Inflammatory macrophage treated with lipopolysaccharide for 1 hour (primary cell): ENCODE results near the gene PLXNB3.
A peak's percentile ranks its signal among the peaks of the same experiment; 100 is the strongest.

Experiments
- DNase-seq, 2 donors: peaks; one replicate each; pipeline ENCODE4 v3.0.0-alpha.2; 2020 to 2022

The PLXNB3 gene

DNA sequence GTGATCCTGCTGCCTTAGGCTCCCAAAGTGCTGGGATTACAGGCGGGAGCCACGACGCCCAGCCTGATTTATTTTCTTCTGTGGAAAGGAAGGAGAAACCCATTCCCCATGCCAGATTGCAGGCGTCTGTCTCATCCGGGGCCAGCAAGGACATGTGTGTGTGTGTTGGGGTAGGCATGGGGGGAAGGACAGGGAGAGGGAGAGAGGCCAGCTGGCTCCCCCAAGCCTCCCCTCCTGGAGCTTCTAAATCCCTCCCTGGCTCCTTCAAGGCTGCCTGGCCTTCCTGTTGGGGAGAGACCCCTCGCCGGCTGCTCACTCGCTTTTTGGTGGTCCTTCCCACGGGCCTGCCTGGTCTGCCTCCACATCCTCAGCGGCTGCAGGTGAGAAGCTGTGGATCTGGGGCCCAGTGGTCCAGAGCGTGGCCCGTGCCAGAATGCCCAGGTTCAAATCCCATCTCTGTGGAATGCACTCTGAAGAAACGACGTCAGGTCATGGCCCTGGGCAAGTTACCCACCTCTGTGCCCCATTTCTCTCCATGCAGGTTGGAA, 1.3 kb upstream of the PLXNB3 start:
- no peak for DNase-seq

DNA sequence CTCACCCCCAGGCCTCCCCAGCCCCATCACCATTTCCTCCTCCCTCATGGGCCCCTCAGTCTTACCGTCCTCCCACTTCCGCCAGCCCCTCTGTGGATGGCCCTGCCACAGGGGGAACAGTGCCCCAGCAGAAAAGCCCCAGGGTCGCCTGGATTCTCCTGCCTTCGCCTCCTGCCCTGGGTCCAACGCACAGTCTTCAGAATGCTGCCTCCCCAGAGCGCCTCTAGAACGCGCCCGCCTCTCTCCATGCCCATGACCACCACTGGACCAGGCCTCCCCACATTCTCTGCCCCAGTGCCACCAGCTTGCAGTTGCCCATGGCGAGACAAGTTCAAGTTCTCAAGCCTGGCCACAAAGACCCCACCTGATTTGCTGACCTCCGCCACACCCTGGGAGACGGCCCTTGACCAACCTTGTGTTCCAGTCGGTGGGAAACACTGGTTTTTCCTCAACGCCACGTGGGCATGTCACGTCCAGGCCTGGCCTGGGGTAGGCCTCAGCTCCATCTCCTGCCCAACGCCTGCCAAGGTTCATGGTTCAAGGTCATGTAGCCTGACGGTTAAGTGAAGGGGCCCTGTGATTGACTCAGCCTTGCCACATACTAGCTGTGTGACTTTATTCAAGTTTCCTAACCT, 634 bp upstream of the PLXNB3 start:
- no peak for DNase-seq

DNA sequence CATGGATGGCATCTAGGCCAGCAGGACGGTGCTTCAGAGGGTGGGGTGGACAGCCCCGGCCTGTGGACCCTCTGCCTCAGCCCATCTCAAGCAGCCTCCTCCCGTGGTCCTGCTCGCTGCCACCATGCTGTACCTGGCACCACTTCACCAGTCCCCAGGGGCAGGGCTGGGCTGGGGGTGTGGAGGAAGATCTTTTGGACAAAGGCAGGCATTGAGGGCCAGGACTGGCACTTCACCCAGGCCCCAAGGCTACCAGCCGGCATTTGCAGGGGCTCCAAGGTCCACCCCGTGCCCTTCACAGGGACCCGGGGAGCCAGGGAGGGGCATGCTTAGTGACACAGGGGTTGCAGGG, 713 bp downstream of the PLXNB3 start:
- no peak for DNase-seq

DNA sequence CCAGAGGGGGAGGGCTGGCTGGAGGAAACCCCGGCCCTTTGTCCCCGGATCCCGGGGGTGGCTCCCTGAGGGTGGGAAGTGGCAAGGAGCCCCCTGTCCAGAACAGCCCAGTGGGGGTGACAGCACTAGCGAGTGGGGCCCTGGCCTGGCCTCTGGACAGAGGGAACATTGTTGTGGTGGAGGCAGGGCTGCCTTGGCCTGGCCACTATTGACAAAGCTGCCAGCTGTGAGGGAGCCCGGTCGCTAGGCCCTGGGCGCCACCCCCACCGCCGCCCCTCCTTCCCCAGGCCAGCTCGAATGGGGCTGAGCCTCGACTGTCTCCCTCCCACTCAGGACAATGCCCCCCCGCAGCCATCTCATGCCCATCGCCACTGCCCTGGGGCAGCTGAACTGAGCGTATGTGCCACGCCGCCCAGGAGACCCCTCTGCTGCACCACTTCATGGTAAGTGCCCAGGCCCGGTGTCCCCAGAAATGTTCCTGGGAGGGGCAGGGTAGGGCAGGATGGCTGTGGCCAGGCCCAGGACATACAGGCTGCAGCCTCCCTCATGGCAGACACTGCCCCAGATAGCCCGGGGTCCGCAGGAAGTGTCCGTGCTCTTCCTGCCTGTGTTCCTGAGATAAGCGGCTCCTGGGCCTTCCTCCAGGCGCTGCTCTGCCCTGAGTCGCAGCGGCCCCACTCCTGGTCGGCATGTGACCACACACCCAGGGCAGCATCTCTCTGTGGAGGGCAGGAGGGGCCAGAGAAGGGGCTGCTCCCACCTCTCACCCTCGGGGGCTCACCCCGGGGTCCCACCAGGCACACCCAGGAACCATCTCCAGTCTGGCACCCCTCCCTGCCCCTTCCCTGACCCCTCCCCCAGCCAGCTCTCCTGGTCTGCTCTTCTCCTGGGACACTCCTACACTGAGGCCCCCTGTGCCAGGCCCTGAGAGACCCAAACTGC, 1.4 kb downstream of the PLXNB3 start:
- DNase-seq, result no peak

DNA sequence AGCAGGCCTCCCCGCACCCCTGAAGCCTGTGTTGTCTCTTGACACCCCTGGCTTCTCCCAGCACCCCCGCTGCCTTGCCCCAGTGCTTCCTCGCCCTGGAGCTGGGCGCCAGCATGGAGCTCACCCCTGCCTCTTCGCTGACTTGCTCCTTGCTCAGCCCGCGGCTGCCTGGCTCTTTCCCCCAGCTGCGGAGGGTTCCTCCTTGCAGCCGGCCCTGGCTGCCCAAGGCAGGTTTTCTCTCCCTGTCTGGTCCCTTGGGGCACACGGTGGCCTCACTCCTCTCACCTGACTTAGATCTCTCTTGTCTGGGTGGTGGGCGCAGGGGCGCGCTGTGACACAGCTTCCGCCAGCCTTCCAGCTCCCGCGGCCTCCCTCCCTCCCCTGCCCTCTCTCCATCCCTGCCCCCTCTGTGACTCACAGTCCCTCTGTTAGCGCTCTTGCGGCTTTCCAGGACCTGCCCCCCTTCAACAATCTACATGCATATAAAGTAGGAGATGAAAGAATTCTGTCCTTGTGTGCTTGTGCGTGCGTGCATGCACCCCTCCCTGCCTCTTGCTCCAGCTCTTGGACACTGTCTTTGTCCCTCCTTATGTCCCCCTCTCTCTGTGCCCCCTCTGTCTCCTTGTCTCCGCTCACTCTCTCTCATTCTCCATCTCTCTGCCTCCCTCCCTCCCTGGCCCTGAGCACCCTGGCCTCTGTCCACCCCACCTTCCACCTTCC, 2.2 kb downstream of the PLXNB3 start:
- peak in 1 of 2 donors; percentile 14 for DNase-seq

DNA sequence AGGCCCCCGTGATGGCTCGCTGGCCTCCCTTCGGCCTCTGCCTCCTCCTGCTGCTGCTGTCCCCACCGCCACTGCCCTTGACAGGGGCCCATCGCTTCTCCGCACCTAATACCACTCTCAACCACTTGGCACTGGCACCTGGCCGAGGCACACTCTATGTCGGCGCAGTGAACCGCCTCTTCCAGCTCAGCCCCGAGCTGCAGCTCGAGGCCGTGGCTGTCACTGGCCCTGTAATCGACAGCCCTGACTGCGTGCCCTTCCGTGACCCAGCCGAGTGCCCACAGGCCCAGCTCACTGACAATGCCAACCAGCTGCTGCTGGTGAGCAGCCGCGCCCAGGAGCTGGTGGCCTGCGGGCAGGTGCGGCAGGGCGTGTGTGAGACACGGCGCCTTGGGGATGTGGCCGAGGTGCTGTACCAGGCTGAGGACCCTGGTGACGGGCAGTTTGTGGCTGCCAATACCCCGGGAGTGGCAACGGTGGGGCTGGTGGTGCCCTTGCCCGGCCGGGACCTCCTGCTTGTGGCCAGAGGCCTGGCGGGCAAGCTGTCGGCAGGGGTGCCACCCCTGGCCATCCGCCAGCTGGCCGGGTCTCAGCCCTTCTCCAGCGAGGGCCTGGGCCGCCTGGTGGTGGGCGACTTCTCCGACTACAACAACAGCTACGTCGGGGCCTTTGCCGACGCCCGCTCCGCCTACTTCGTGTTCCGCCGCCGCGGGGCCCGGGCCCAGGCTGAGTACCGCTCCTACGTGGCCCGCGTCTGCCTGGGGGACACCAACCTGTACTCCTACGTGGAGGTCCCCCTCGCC, 3.0 kb downstream of the PLXNB3 start:
- no peak for DNase-seq

DNA sequence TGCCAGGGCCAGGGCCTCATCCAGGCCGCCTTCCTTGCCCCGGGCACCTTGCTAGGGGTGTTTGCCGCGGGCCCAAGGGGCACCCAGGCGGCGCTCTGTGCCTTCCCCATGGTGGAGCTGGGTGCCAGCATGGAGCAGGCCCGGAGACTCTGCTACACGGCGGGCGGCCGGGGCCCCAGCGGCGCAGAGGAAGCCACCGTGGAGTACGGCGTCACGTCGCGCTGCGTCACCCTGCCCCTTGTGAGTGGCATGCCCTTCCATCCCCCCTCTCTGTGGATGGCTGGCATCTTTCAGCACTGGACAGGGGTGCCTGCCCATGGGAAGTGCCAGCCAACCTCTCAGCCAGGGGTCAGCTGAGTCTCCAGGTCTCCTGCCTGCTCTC, 3.6 kb downstream of the PLXNB3 start:
- DNase-seq, result no peak

DNA sequence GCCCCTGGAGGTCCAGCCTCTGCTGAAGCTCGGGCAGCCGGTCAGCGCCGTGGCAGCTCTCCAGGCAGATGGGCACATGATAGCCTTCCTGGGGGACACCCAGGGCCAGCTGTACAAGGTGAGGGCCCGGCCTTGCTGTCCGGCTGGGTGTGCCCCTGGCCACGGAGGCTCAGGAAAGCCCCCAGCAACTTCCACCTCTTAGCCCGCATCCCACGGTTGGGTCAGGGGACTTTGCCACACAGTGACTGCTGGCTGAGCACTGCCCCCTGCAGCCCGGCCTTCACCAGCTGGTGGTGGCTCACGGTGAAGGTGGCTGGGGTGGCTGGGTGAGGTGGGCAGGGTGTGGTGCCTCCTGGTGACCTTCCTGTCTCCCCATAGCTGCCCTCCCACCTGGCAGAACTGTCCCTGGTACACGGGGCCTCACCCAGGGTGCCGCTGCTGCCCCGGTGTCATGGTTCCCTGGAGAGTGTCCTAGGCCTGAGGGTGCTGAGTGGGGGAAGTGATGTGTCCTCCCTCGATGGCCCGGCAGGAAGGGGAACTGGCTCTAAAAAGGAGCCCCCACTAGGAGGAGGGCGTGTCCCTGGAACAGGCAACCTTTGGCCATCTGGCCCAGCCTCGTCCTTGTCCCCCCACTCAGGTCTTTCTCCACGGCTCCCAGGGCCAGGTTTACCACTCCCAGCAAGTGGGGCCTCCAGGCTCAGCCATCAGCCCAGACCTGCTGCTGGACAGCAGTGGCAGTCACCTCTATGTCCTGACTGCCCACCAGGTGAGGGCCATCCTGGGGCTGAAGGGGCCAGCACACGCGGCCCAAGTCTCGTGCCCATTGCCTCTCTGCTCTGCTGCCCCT, 4.5 kb downstream of the PLXNB3 start:
- DNase-seq, result no peak

- DNase-seq, result no peak
These were observed 5.3 kb downstream of the PLXNB3 start for GRCh38 chrX:153769158-153769864.

DNA sequence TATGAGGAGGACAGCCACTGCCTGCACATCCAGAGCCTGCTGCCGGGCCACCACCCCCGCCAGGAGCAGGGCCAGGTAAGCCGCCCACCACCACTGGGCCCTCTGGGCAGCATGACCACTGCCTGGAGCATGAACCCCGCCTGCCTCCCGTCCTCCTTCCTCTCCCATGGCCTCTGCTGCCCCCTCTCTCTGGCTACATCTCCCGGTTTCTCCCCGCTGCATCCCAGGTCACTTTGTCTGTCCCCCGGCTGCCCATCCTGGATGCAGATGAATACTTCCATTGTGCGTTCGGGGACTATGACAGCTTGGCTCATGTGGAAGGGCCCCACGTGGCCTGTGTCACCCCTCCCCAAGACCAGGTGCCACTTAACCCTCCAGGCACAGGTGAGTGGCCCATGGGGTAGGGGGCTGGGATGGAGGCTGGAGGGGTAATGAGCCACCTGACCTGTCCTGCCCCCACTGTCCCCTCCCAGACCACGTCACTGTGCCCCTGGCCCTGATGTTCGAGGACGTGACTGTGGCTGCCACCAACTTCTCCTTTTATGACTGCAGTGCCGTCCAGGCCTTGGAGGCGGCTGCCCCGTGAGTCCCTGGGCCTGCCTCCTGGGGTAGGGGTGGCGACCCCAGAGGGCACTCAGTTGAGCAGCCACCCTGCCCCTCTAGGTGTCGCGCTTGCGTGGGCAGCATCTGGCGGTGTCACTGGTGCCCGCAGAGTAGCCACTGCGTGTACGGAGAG, 6.0 kb downstream of the PLXNB3 start:
- no peak for DNase-seq

GRCh38 chrX:153770601-153771414, 6.8 kb downstream of the PLXNB3 start:
- no peak for DNase-seq

GRCh38 chrX:153771415-153772315, 7.6 kb downstream of the PLXNB3 start:
- no peak for DNase-seq

GRCh38 chrX:153772316-153773217, 8.5 kb downstream of the PLXNB3 start:
- no peak for DNase-seq

- DNase-seq, result no peak
These were observed 9.2 kb downstream of the PLXNB3 start for GRCh38 chrX:153773218-153773611.

DNA sequence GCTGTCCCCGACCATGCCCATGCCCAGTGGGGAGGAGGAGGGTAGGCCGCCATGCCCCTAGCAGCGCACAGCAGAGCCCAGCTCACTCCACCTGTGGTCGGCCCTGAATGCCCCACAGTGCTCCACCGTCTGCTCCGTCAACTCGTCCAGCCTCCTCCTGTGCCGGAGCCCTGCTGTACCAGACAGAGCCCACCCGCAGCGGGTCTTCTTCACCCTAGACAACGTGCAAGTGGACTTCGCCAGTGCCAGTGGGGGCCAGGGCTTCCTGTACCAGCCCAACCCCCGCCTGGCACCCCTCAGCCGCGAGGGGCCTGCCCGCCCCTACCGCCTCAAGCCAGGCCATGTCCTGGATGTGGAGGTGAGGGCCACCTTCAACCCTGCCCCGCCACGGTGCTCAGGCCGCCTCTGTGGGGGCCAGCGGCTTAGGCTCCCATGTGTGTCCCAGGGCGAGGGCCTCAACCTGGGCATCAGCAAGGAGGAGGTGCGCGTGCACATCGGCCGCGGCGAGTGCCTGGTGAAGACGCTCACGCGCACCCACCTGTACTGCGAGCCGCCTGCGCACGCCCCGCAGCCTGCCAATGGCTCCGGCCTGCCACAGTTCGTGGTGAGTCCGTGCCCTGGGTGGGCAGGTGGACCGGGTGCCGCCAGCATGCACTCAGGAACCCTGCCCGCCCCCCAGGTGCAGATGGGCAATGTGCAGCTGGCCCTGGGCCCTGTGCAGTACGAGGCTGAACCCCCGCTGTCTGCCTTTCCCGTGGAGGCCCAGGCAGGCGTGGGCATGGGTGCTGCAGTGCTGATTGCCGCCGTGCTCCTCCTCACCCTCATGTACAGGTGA, 9.9 kb downstream of the PLXNB3 start:
- no peak for DNase-seq
